H54 (cell line): Measurements from ENCODE around the gene RPL11.
"Not testable (repeated sequence)": the region's sequence is repeated elsewhere in the genome, so short reads cannot be mapped to it uniquely, and the experiment has no call there.

ENCODE experiments used
- DNase-seq: peaks from one replicate; pipeline ENCODE4 v3.0.0; 2011; ENCODE audit warnings: low spot score, mixed read lengths; ENCODE audit not compliant: insufficient read length
- FAIRE-seq: peaks from 3 replicates; lab custom pipeline; 2011; peaks lifted over from hg19 to GRCh38; lab: Jason Lieb, UNC
- POLR2A ChIP-seq: IDR thresholded peaks from 2 replicates; pipeline ENCODE4 v1.6.1; 2011; ENCODE audit warnings: low read depth, mild to moderate bottlenecking, low read length

The RPL11 gene

GRCh38 chr1:23691499-23692307 is at the start of gene RPL11:
RPL11 (plus strand) TSS chr1:23691806; CDS start chr1:23691824, 18 bp downstream.
- DNase-seq, result peak; percentile 72
- TF ChIP-seq POLR2A, result peak; percentile 71; the same call in 1 of the 2 replicates
- peak; percentile 81 for FAIRE-seq

GRCh38 chr1:23643736-23644554 is 47.7 kb upstream of the RPL11 start:
- DNase-seq (no peak), FAIRE-seq (no peak)
- TF ChIP-seq POLR2A, result no peak

DNA sequence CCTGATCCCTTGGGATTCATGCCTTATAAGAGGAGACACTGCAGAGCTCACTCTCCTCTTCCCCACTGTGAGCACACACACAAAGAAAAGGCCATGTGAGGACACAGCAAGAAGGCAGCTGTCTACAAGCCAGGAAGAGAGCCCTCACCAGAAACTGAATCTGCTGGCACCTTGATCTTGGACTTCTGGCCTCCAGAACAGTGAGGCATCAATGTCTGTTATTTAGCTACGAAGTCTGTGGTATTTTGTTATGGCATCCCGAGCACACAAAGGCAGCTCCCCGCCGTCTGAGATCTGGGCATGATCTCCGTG is 47.1 kb upstream of the RPL11 start:
- TF ChIP-seq POLR2A, result no peak
- FAIRE-seq (no peak), DNase-seq (no peak)

- TF ChIP-seq POLR2A, result no peak
- FAIRE-seq (no peak), DNase-seq (no peak)
Observed at GRCh38 chr1:23645338-23645737, 46.3 kb upstream of the RPL11 start.

DNA sequence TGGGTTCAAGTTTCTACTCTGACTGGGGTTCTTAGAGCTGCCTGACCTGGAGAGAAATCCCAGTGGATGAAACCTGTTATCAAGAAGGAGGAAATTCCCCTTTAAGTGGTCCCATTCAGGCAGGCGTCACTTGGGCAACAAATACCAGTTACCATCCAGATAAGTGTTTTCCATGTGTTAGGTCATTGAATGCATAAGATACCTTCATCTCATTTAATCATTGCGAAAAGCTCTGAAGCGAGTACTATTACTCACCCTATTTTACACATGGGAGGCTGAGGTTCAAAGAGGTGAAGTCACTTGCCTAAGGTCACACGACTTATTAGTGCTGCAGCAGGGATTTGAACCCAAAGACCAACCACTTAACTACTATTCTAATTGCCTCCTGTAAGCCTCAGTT is 45.5 kb upstream of the RPL11 start:
- TF ChIP-seq POLR2A, result no peak
- no peak for FAIRE-seq
- DNase-seq, result no peak

GRCh38 chr1:23646541-23646940 is 45.1 kb upstream of the RPL11 start:
- TF ChIP-seq POLR2A, result no peak
- FAIRE-seq, result no peak
- no peak for DNase-seq

GRCh38 chr1:23648576-23648975 is 43.0 kb upstream of the RPL11 start:
- TF ChIP-seq POLR2A, result no peak
- FAIRE-seq, result no peak
- no peak for DNase-seq

DNA sequence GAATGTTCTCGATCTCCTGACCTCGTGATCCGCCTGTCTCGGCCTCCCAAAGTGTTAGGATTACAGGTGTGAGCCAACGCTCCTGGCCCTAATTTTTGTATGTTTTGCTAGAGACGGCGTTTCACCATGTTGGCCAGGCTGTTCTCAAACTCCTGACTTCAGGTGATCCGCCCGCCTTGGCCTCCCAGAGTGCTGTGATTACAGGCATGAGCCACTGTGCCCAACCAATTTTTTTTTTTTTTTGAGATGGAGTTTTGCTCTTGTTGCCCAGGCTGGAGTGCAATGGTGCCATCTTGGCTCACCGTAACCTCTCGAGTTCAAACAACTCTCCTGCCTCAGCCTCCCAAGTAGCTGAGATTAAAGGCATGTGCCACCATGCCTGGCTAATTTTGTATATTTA is 42.4 kb upstream of the RPL11 start:
- DNase-seq, FAIRE-seq: not testable (repeated sequence)

DNA sequence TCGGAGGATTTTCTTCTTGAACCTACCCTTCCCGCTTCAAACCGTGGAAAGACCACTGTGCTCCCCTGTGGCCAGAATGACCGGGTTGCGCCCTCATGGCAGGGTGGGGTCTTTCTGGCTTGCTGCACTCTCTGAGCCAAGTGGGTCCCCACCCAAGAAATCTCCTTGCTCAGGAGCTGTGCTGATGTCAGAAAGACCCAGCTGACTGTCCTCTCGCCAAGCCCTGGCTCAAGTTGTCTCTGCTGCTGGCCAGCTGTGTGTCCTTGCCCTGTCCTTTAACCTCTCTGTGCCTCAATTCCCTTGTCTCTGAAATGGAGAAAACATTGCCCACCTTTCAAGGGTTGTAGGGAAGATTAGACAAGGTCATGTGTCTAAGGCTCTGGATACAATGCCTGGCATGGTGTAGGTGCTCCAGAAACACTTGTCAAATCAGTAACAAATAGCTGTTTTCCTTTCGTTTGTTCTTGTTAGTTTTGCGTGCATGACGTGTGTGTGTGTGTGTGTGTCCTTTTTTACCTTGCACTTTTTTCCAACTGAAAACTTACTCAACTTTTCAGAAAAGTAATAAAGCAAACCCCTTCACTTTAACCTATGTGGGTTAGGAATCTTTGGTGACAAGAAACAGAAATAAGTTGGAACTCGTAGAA is 41.1 kb upstream of the RPL11 start:
- no peak for DNase-seq
- FAIRE-seq, result no peak
- no peak for TF ChIP-seq POLR2A

DNA sequence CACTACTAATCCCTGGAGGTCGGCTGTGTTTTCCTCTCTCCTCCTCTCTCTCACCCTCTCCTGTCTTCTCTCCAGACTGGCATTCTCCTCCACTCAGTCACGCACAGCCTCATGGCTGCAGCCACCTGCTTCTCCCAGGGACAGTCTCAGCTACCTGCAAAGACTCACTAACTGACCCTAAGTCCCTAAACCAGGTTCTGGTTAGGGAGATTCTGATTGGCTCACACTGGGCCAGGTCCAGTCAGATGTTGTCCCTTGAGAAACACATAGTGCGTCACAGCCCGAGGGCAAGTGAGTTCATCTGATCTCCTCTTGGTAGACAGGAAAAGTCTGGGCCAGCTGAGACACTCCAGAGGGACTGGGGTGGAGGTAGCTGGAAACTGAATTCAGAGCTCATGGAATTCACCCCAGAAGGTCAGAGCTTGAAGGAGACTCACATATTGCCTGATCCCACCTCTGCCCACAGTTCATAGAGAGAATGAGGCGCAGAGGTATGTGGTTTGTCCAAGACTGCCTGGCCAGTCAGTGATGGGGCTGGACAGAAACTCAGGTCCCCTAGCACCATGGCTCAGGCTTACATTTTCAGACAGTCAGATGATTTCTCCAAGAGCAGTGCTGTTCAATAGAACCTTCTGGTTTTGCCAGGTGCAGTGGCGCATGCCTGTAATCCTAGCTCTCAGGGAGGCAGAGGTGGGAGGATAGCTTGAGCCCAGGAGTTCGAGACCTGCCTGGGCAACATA is 40.4 kb upstream of the RPL11 start:
- TF ChIP-seq POLR2A, result no peak
- FAIRE-seq, result no peak
- DNase-seq, result no peak

GRCh38 chr1:23657659-23658275 is 33.8 kb upstream of the RPL11 start:
- no peak for FAIRE-seq
- peak; percentile 50 for DNase-seq
- no peak for TF ChIP-seq POLR2A

DNA sequence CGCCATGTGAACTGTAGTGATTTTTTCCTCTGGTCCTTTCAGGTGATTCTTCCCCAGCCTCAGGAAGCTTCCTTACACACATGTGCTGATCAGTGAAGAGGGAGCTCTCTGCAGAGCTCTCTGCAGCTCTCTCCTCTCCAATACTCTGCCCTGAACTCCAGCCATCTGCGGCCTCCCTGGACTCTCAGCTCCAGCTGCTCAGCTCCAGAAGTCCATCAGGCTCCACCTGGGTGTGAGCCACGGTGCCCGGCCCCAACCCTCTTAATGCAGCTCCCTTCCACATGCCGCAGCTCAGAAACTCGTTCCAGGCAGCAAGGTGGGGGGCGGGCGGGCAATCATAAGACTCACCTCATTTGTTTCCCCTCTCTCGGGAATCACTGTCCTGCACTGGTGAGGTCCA is 30.9 kb upstream of the RPL11 start:
- no peak for FAIRE-seq
- no peak for DNase-seq

DNA sequence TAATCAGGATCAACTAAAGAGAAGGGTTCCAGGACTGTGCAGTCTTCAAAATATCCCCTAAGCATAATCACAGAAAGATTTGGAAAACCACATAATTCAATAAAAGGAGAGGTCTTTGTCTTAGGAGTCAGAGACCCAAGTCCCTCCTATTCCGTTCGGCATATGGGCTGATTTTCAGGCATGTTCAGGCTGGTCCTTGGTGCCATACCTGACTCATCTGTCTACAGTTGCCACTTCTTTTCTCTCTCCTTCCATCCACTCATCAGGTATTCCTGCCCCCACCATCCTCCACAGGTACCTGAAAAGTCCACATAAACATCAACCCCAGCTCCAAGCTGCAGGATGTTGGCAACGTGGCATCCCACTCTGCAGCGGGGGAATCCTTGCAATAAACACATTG is 29.7 kb upstream of the RPL11 start:
- no peak for TF ChIP-seq POLR2A
- FAIRE-seq (no peak), DNase-seq (no peak)

More for the DNA sequence above, 30.9 kb upstream of the RPL11 start:
- no peak for TF ChIP-seq POLR2A
